Liver (tissue), 9 donors: ENCODE results near the gene TMEM51. TPM values are rescaled to one million over a fixed set of nuclear protein-coding genes. Genes with fewer than 3 reads are reported as not detected.

Source experiments
- DNase-seq: peaks from one replicate; pipeline ENCODE4 v3.0.0-alpha.2; 2017; ENCODE audit warnings: low spot score
- H3K27ac ChIP-seq, 2 donors: one replicate each; pipeline ENCODE4 v1.7.0; 2013; ENCODE audit warnings: inconsistent platforms in 2 of 2, low read length in 2 of 2, control low read depth in 1 of 2, low read depth in 1 of 2, mild to moderate bottlenecking in 1 of 2
- H3K27me3 ChIP-seq, 4 donors: one replicate each; pipeline versions ENCODE4 v1.6.1 to v1.7.0; 2013; ENCODE audit warnings: low read length in 3 of 4, inconsistent platforms in 1 of 4, mild to moderate bottlenecking in 1 of 4, moderate library complexity in 1 of 4; ENCODE audit not compliant: control insufficient read depth in 4 of 4, insufficient read depth in 4 of 4
- H3K36me3 ChIP-seq, 4 donors: one replicate each; pipeline versions ENCODE4 v1.6.1 to v1.7.0; 2013; ENCODE audit warnings: low read length in 3 of 4, mild to moderate bottlenecking in 3 of 4, low read depth in 1 of 4, moderate library complexity in 1 of 4; ENCODE audit not compliant: control insufficient read depth in 4 of 4, insufficient read depth in 3 of 4
- H3K4me1 ChIP-seq, 4 donors: one replicate each; pipeline versions ENCODE4 v1.6.1 to v1.7.0; 2013; ENCODE audit warnings: low read length in 3 of 4, mild to moderate bottlenecking in 3 of 4, moderate library complexity in 1 of 4; ENCODE audit not compliant: control insufficient read depth in 4 of 4, insufficient read depth in 4 of 4
- H3K4me3 ChIP-seq, 3 donors: one replicate each; pipeline versions ENCODE4 v1.6.1 to v1.7.0; 2013; ENCODE audit warnings: low read length in 3 of 3, control low read depth in 1 of 3, low read depth in 1 of 3, mild to moderate bottlenecking in 1 of 3
- H3K9ac ChIP-seq, 2 donors: one replicate each; pipeline ENCODE4 v1.7.0; 2013; ENCODE audit warnings: low read length in 2 of 2, mild to moderate bottlenecking in 2 of 2, moderate library complexity in 2 of 2, control low read depth in 1 of 2, low read depth in 1 of 2
- H3K9me3 ChIP-seq, 4 donors: one replicate each; pipeline versions ENCODE4 v1.6.1 to v1.7.0; 2013; ENCODE audit warnings: low read length in 3 of 4; ENCODE audit not compliant: control insufficient read depth in 4 of 4
- ATF3 ChIP-seq: IDR thresholded peaks from 2 replicates; pipeline ENCODE4 v1.6.1; 2016; ENCODE audit warnings: antibody characterized with exemption
- CTCF ChIP-seq: fragments of 150-350 bp; IDR thresholded peaks from 2 replicates; pipeline ENCODE4 v1.5.1; 2017; ENCODE audit warnings: improper control_type of control experiment, low read depth, low read length; ENCODE audit not compliant: missing input control
- GABPA ChIP-seq, 2 donors: IDR thresholded peaks in 1 of 2; conservative IDR thresholded peaks in 1 of 2; 2 replicates each; pipeline ENCODE4 v1.6.1; 2016; ENCODE audit warnings: antibody characterized with exemption in 2 of 2, mild to moderate bottlenecking in 1 of 2, moderate library complexity in 1 of 2
- HNF4A ChIP-seq, 2 donors: conservative IDR thresholded peaks; 2 replicates each; pipeline ENCODE4 v1.6.1; 2016; ENCODE audit warnings: antibody characterized with exemption in 2 of 2, mild to moderate bottlenecking in 2 of 2
- HNF4G ChIP-seq: IDR thresholded peaks from 2 replicates; pipeline ENCODE4 v1.6.1; 2016; ENCODE audit warnings: antibody characterized with exemption
- MAX ChIP-seq: IDR thresholded peaks from 2 replicates; pipeline ENCODE4 v1.6.1; 2016; ENCODE audit warnings: antibody characterized with exemption
- RAD21 ChIP-seq, 2 donors: IDR thresholded peaks; 2 replicates each; pipeline ENCODE4 v1.6.1; 2016; ENCODE audit warnings: antibody characterized with exemption in 2 of 2, mild to moderate bottlenecking in 2 of 2
- RXRA ChIP-seq, 2 donors: IDR thresholded peaks; 2 replicates each; pipeline ENCODE4 v1.6.1; 2017 to 2018; ENCODE audit warnings: antibody characterized with exemption in 2 of 2, mild to moderate bottlenecking in 1 of 2
- SP1 ChIP-seq: IDR thresholded peaks from 2 replicates; pipeline ENCODE4 v1.6.1; 2018; ENCODE audit warnings: antibody characterized with exemption, mild to moderate bottlenecking
- TAF1 ChIP-seq: conservative IDR thresholded peaks from 2 replicates; pipeline ENCODE4 v1.6.1; 2016; ENCODE audit warnings: antibody characterized with exemption, mild to moderate bottlenecking
- YY1 ChIP-seq: IDR thresholded peaks from 2 replicates; pipeline ENCODE4 v1.6.1; 2016; ENCODE audit warnings: antibody characterized with exemption, mild to moderate bottlenecking
- WGBS: extraction: QIAGEN DNeasy Blood & Tissue Kit; methylation state at CpG from one replicate; pipeline ENCODE4 v1.1.7; 2013; 5-methylcytosine and 5-hydroxymethylcytosine counted together
- polyA plus RNA-seq, 2 donors: library from polyadenylated mRNA; stranded (reverse) in 1 of 2; unstranded in 1 of 2; fragments of 200-250 nt in 1 of 2; fragments of >200 nt in 1 of 2; fragmentation: Nextera tagmentation in 1 of 2; extraction: Ambion mirVana in 1 of 2; gene quantifications; one replicate each; pipeline versions ENCODE4 v1.2.1 to v1.2.3, GENCODE V29; 2013 to 2015
- total RNA-seq, 2 donors: library from RNA; depleted of rRNA; stranded (reverse); fragments of >200 nt; gene quantifications; one replicate each; pipeline ENCODE4 v1.2.3, GENCODE V29; 2014
- donor health status: healthy.
- donor health status: healthy.
- donor health status: healthy.
- donor health status: healthy.
- donor health status: healthy.

Gene TMEM51
- total and polyA plus RNA-seq, 4 donors = 1.3 to 2.7 (median 1.9) TPM

GRCh38 chr1:15157524-15158399 is 4.2 kb downstream of the TMEM51 start:
- H3K9me3 ChIP-seq = no peaks in the 10 kb centered on the region
- H3K9ac ChIP-seq = no peak overlapping the region
- H3K4me3 ChIP-seq = no peak overlapping the region
- 81% methylated on average over 17 of the region's 17 CpGs for WGBS
- no peaks in the 10 kb centered on the region for H3K27me3 ChIP-seq
- H3K4me1 ChIP-seq = peaks cover 6 to 26% (median 15%) of the 10 kb centered on the region in 4 donors
- no peak for DNase-seq
- no peaks in the 10 kb centered on the region for H3K36me3 ChIP-seq
- H3K27ac ChIP-seq = peak overlapping the region; percentile 4 to 60
- TF ChIP-seq HNF4A (conservative IDR thresholded peaks at IDR 0.05) = no peak
- TF ChIP-seq RXRA (IDR thresholded peaks at IDR 0.05) = no peak
- no peak for TF ChIP-seq TAF1
- no peak for TF ChIP-seq MAX

- TF ChIP-seq ATF3 = no peak
- no peak for TF ChIP-seq GABPA (IDR thresholded peaks at IDR 0.05 in 1 of 2, conservative IDR thresholded peaks at IDR 0.05 in 1 of 2)
- WGBS = 69% methylated on average over 13 of the region's 13 CpGs
- Histone ChIP-seq H3K9me3 (no peaks in the 10 kb centered on the region), H3K27me3 (no peaks in the 10 kb centered on the region), H3K27ac (peak overlapping the region; percentile 13 to 60), H3K9ac (no peak overlapping the region), H3K4me1 (peaks cover 3 to 17% (median 8%) of the 10 kb centered on the region in 4 donors), H3K4me3 (no peak overlapping the region), H3K36me3 (no peaks in the 10 kb centered on the region)
- no peak for DNase-seq
Observed at GRCh38 chr1:15158506-15159165, 5.1 kb downstream of the TMEM51 start.

GRCh38 chr1:15159166-15159555 is 5.6 kb downstream of the TMEM51 start:
- Histone ChIP-seq H3K4me1 (peaks cover 2 to 12% (median 3%) of the 10 kb centered on the region in 4 donors), H3K4me3 (no peak overlapping the region)

More at GRCh38 chr1:15159166-15159555, 5.6 kb downstream of the TMEM51 start:
- WGBS = 56% methylated on average over 7 of the region's 7 CpGs
- H3K9ac ChIP-seq = no peak overlapping the region
- H3K36me3 ChIP-seq = no peaks in the 10 kb centered on the region
- no peaks in the 10 kb centered on the region for H3K27me3 ChIP-seq
- no peak for DNase-seq
- no peak for TF ChIP-seq HNF4A (conservative IDR thresholded peaks at IDR 0.05)
- no peak for TF ChIP-seq SP1
- no peak for TF ChIP-seq MAX
- TF ChIP-seq HNF4G = no peak
- TF ChIP-seq CTCF = no peak
- no peak for TF ChIP-seq YY1
- TF ChIP-seq RAD21 (IDR thresholded peaks at IDR 0.05) = no peak
- H3K27ac ChIP-seq = peak overlapping the region in 1 of 2 donors; percentile 13
- H3K9me3 ChIP-seq = no peaks in the 10 kb centered on the region
